BE2C (cell line): ENCODE measurements around the gene LSMEM2.

Source experiments
- DNase-seq: peaks from one replicate; pipeline ENCODE4 v3.0.0-alpha.2; 2020
- H3K27me3 ChIP-seq: fragments of 250-450 bp; sonication (Bioruptor Pico); 2 replicates; pipeline ENCODE4 v1.5.1; 2020; ENCODE audit warnings: mild to moderate bottlenecking
- H3K36me3 ChIP-seq: fragments of 250-450 bp; sonication (Bioruptor Pico); 2 replicates; pipeline ENCODE4 v1.5.1; 2020; ENCODE audit warnings: mild to moderate bottlenecking
- H3K4me1 ChIP-seq: fragments of 250-450 bp; sonication (Bioruptor Pico); 2 replicates; pipeline ENCODE4 v1.5.1; 2020
- H3K4me3 ChIP-seq: 2 replicates; pipeline ENCODE4 v1.5.1; 2011; ENCODE audit warnings: low read depth, low read length
- H3K9me3 ChIP-seq: fragments of 250-450 bp; sonication (Bioruptor Pico); 2 replicates; pipeline ENCODE4 v1.5.1; 2020
- CTCF ChIP-seq: IDR thresholded peaks from 2 replicates; pipeline ENCODE4 v1.5.1; 2012; ENCODE audit warnings: mild to moderate bottlenecking, low read depth, low read length

LSMEM2 gene

GRCh38 chr3:50258029-50258680, 20.7 kb upstream of the LSMEM2 start:
- no peak for DNase-seq
- no peaks in the 10 kb centered on the region for H3K9me3 ChIP-seq
- no peak for TF ChIP-seq CTCF
- no peaks in the 10 kb centered on the region for H3K27me3 ChIP-seq
- H3K4me3 ChIP-seq, result no peak overlapping the region
- H3K4me1 ChIP-seq, result peaks cover 4% of the 10 kb centered on the region
- H3K36me3 ChIP-seq, result peaks cover 4% of the 10 kb centered on the region

GRCh38 chr3:50258979-50259378, 19.9 kb upstream of the LSMEM2 start:
- Histone ChIP-seq H3K36me3 (peaks cover 4% of the 10 kb centered on the region), H3K9me3 (no peaks in the 10 kb centered on the region), H3K4me3 (no peak overlapping the region), H3K4me1 (peaks cover 4% of the 10 kb centered on the region), H3K27me3 (no peaks in the 10 kb centered on the region)
- DNase-seq, result no peak
- TF ChIP-seq CTCF, result no peak

GRCh38 chr3:50259432-50260026, 19.4 kb upstream of the LSMEM2 start:
- Histone ChIP-seq H3K9me3 (no peaks in the 10 kb centered on the region), H3K36me3 (peaks cover 4% of the 10 kb centered on the region), H3K27me3 (no peaks in the 10 kb centered on the region), H3K4me3 (no peak overlapping the region), H3K4me1 (peaks cover 4% of the 10 kb centered on the region)
- no peak for DNase-seq
- TF ChIP-seq CTCF, result no peak

- peak overlapping the region; percentile 65 for H3K4me3 ChIP-seq
- peak; percentile 88 for DNase-seq
- peaks cover 4% of the 10 kb centered on the region for H3K36me3 ChIP-seq
- H3K4me1 ChIP-seq, result peaks cover 4% of the 10 kb centered on the region
- no peaks in the 10 kb centered on the region for H3K9me3 ChIP-seq
- peak; percentile 66 for TF ChIP-seq CTCF
- H3K27me3 ChIP-seq, result no peaks in the 10 kb centered on the region
Measured at GRCh38 chr3:50260027-50260941, 18.6 kb upstream of the LSMEM2 start.

GRCh38 chr3:50260942-50261441, 17.9 kb upstream of the LSMEM2 start:
- Histone ChIP-seq H3K27me3 (no peaks in the 10 kb centered on the region), H3K9me3 (no peaks in the 10 kb centered on the region), H3K36me3 (peaks cover 4% of the 10 kb centered on the region), H3K4me1 (peaks cover 4% of the 10 kb centered on the region), H3K4me3 (peak overlapping the region; percentile 65)
- no peak for DNase-seq
- TF ChIP-seq CTCF, result no peak
